HCT116 (cell line): ENCODE data around the gene SCYL2. TPM values are rescaled to one million over a fixed set of nuclear protein-coding genes. Genes with fewer than 3 reads are reported as not detected.
"Not testable (repeated sequence)": the region's sequence is repeated elsewhere in the genome, so short reads cannot be mapped to it uniquely, and the experiment has no call there.

Experiments
- ATAC-seq: fragments of 200-7000 bp; cut with Tn5 transposase; 2 replicates; pipeline ENCODE4 v1.9.1; 2020; ENCODE audit warnings: mild to moderate bottlenecking, moderate library complexity
- BruUV-seq: library from RNA; stranded (reverse); fragments of 400-500 nt; replicated peaks from 2 replicates; lab custom pipeline; 2021; lab: Mats Ljungman, UMichigan
- CTCF ChIA-PET: fragments of 300-600 bp; sonication (Branson Sonifier 250); formaldehyde crosslinking; loops from one replicate; lab custom pipeline; 2021; ENCODE audit warnings: antibody characterized with exemption; lab: Charles Lee
- POLR2A ChIA-PET: fragments of 300-600, 350-600 bp; sonication (Branson Sonifier 250); formaldehyde crosslinking; loops from one replicate; lab custom pipeline; 2021; ENCODE audit warnings: antibody characterized with exemption; lab: Charles Lee
- RAD21 ChIA-PET, 2 experiments: fragments of 300-600 bp; sonication (Branson Sonifier 250); formaldehyde crosslinking; loops; one replicate each; lab custom pipeline; 2023; ENCODE audit warnings: low total read pairs in 2 of 2; ENCODE audit not compliant: uncharacterized antibody in 2 of 2, unreplicated experiment in 2 of 2, low non-redundant PET in 1 of 2; lab: Charles Lee
- DNase-seq: peaks from one replicate; pipeline ENCODE4 v3.0.0-alpha.2; 2010; ENCODE audit warnings: low read depth, low spot score
- H2AFZ ChIP-seq: fragments of 200-600 bp; shearing (Covaris generic), sonication (generic); 2 replicates; pipeline ENCODE4 v1.6.1; 2017; ENCODE audit warnings: low read depth, mixed run types, mixed read lengths, antibody characterized with exemption, low read length; ENCODE audit not compliant: poor library complexity, severe bottlenecking
- H3K27ac ChIP-seq: 2 replicates; pipeline ENCODE4 v1.5.1; 2012; ENCODE audit warnings: low read depth, low read length
- H3K27me3 ChIP-seq: fragments of 200-600 bp; sonication (generic); 2 replicates; pipeline ENCODE4 v1.6.1; 2016; ENCODE audit warnings: mixed run types, low read length, mixed read lengths; ENCODE audit not compliant: insufficient read depth
- H3K36me3 ChIP-seq, 2 experiments: fragments of 200-500 bp in 1 of 2; fragments of 200-600 bp in 1 of 2; sonication (Bioruptor generic) in 1 of 2; sonication (generic) in 1 of 2; 2 replicates each; pipeline versions ENCODE4 v1.5.1 to v1.6.1; 2014 to 2016; ENCODE audit warnings: low read length in 2 of 2, inconsistent platforms in 1 of 2, mixed read lengths in 1 of 2, mixed run types in 1 of 2; ENCODE audit not compliant: insufficient read depth in 2 of 2, control insufficient read depth in 1 of 2
- H3K4me1 ChIP-seq, 2 experiments: fragments of 200-600 bp in 1 of 2; sonication (generic) in 1 of 2; 2 replicates each; pipeline versions ENCODE4 v1.5.1 to v1.6.1; 2012 to 2017; ENCODE audit warnings: low read length in 2 of 2, inconsistent platforms in 1 of 2, mild to moderate bottlenecking in 1 of 2, mixed read lengths in 1 of 2, mixed run types in 1 of 2, moderate library complexity in 1 of 2; ENCODE audit not compliant: insufficient read depth in 2 of 2, control insufficient read depth in 1 of 2
- H3K4me2 ChIP-seq: fragments of 200-600 bp; sonication (generic); 2 replicates; pipeline ENCODE4 v1.6.1; 2017; ENCODE audit warnings: mixed run types, low read length, mixed read lengths
- H3K4me3 ChIP-seq, 2 experiments: fragments of 200-600 bp in 1 of 2; sonication (generic) in 1 of 2; replicated peaks in 1 of 2; 2 replicates each; pipeline ENCODE4 v1.5.1; 2011 to 2016; ENCODE audit warnings: low read length in 2 of 2, control low read depth in 1 of 2, low read depth in 1 of 2, mild to moderate bottlenecking in 1 of 2, mixed read lengths in 1 of 2, mixed run types in 1 of 2
- H3K79me2 ChIP-seq: fragments of 200-600 bp; sonication (generic); 2 replicates; pipeline ENCODE4 v1.6.1; 2017; ENCODE audit warnings: mild to moderate bottlenecking, mixed run types, low read length, moderate library complexity, mixed read lengths; ENCODE audit not compliant: insufficient read depth
- H3K9ac ChIP-seq: fragments of 200-600 bp; sonication (generic); 2 replicates; pipeline ENCODE4 v1.6.1; 2016; ENCODE audit warnings: low read length, mixed read lengths
- H3K9me2 ChIP-seq: fragments of 200-600 bp; sonication (generic), shearing (Covaris generic); 2 replicates; pipeline ENCODE4 v1.6.1; 2017; ENCODE audit warnings: mixed run types, mild to moderate bottlenecking, moderate library complexity; ENCODE audit not compliant: insufficient read depth
- H3K9me3 ChIP-seq, 2 experiments: fragments of 200-500 bp in 1 of 2; fragments of 200-600 bp in 1 of 2; sonication (Bioruptor generic) in 1 of 2; sonication (generic) in 1 of 2; 2 replicates each; pipeline ENCODE4 v1.6.1; 2014 to 2017; ENCODE audit warnings: low read length in 2 of 2, mixed read lengths in 2 of 2, inconsistent platforms in 1 of 2, low read depth in 1 of 2, mild to moderate bottlenecking in 1 of 2, mixed run types in 1 of 2, moderate library complexity in 1 of 2; ENCODE audit not compliant: control insufficient read depth in 1 of 2, insufficient read depth in 1 of 2
- H4K20me1 ChIP-seq: fragments of 200-600 bp; sonication (generic), shearing (Covaris generic); 2 replicates; pipeline ENCODE4 v1.6.1; 2017; ENCODE audit warnings: mixed run types, mild to moderate bottlenecking, moderate library complexity; ENCODE audit not compliant: insufficient read depth
- CEBPB ChIP-seq: IDR thresholded peaks from 2 replicates; pipeline ENCODE4 v1.6.1; 2012; ENCODE audit warnings: low read depth
- EGR1 ChIP-seq: IDR thresholded peaks from 2 replicates; pipeline ENCODE4 v1.6.1; 2012; ENCODE audit warnings: low read depth
- ELF1 ChIP-seq: IDR thresholded peaks from 2 replicates; pipeline ENCODE4 v1.6.1; 2012; ENCODE audit warnings: low read depth, borderline replicate concordance
- EZH2 ChIP-seq: fragments of 200-600 bp; sonication (generic); IDR thresholded peaks from 2 replicates; pipeline ENCODE4 v1.6.1; 2017; ENCODE audit warnings: antibody characterized with exemption, mixed run types
- EZH2phosphoT487 ChIP-seq: fragments of 200-600 bp; IDR thresholded peaks from 2 replicates; pipeline ENCODE4 v1.6.1; 2018; ENCODE audit warnings: antibody characterized with exemption, borderline replicate concordance
- FOSL1 ChIP-seq: IDR thresholded peaks from 2 replicates; pipeline ENCODE4 v1.6.1; 2012; ENCODE audit warnings: low read depth
- JUND ChIP-seq: IDR thresholded peaks from 2 replicates; pipeline ENCODE4 v1.6.1; 2012
- RAD21 ChIP-seq: IDR thresholded peaks from 2 replicates; pipeline ENCODE4 v1.6.1; 2012; ENCODE audit warnings: low read depth, mild to moderate bottlenecking
- SP1 ChIP-seq: IDR thresholded peaks from 2 replicates; pipeline ENCODE4 v1.6.1; 2012; ENCODE audit warnings: low read depth
- TCF7L2 ChIP-seq: IDR thresholded peaks from 2 replicates; pipeline ENCODE4 v1.7.0; 2011; ENCODE audit warnings: borderline replicate concordance, inconsistent platforms; ENCODE audit not compliant: insufficient read depth, insufficient read length; ENCODE audit errors: extremely low read depth
- intact Hi-C: fragments of 100-400 bp; cut with micrococcal nuclease; formaldehyde crosslinking; loops from 2 replicates; pipeline ENCODE4 v1.10.0; 2022
- total RNA-seq: library from RNA; stranded (reverse); gene quantifications from one replicate; pipeline ENCODE4 v1.2.1, GENCODE V29; 2021; ENCODE audit not compliant: unreplicated experiment
- TF ChIP-seq, protein P1 (sequence below): IDR thresholded peaks from 2 replicates; pipeline ENCODE4 v1.6.1; 2011; ENCODE audit warnings: mild to moderate bottlenecking, low read length, moderate library complexity; ENCODE audit not compliant: insufficient replicate concordance; ENCODE audit errors: extremely low read depth
- TF ChIP-seq, protein P2 (sequence below): IDR thresholded peaks from 2 replicates; pipeline ENCODE4 v1.6.1; 2012

SCYL2 gene
- total RNA-seq, 1 experiment from 2014 or later = 31.7 TPM

DNA sequence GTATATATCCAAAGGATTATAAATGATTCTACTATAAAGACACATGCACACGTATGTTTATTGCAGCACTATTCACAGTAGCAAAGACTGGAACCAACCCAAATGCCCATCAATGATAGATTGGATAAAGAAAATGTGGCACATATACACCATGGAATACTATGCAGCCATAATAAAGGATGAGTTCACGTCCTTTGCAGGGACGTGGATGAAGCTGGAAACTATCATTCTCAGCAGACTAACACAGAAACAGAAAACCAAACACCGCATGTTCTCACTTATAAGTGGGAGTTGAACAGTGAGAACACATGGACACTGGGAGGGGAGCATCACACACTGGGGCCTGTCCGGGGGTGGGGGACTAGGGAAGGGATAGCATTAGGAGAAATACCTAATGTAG is 41.2 kb downstream of the SCYL2 start:
- POLR2A ChIA-PET, CTCF ChIA-PET, intact Hi-C loops: not testable (repeated sequence)

DNA sequence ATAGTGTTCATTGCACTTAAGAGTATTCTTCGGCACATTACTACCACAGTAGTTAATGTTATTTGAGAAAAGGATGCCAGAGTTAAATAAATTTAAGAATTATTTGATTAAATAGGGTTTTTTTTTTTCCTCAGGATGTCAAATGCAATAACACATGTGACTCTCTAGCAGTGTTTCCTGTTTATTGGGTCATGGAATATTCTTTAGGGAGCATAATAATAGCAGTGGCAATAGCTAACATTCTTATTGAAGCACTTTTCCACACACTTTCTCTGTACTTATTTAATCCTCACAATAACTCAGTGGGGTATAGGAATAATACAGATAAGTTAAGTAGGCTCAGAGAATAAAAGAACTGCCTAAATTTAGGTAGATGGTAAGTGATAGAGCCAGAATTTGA is 44.3 kb downstream of the SCYL2 start:
- TF ChIP-seq, protein P1, sequence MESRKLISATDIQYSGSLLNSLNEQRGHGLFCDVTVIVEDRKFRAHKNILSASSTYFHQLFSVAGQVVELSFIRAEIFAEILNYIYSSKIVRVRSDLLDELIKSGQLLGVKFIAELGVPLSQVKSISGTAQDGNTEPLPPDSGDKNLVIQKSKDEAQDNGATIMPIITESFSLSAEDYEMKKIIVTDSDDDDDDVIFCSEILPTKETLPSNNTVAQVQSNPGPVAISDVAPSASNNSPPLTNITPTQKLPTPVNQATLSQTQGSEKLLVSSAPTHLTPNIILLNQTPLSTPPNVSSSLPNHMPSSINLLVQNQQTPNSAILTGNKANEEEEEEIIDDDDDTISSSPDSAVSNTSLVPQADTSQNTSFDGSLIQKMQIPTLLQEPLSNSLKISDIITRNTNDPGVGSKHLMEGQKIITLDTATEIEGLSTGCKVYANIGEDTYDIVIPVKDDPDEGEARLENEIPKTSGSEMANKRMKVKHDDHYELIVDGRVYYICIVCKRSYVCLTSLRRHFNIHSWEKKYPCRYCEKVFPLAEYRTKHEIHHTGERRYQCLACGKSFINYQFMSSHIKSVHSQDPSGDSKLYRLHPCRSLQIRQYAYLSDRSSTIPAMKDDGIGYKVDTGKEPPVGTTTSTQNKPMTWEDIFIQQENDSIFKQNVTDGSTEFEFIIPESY = no peak
- no peak for TF ChIP-seq TCF7L2
- TF ChIP-seq, protein P2, sequence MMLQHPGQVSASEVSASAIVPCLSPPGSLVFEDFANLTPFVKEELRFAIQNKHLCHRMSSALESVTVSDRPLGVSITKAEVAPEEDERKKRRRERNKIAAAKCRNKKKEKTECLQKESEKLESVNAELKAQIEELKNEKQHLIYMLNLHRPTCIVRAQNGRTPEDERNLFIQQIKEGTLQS = no peak
- TF ChIP-seq EZH2 = no peak
- TF ChIP-seq JUND = no peak
- TF ChIP-seq CEBPB = no peak
- no peak for TF ChIP-seq RAD21
- TF ChIP-seq SP1 = no peak
- TF ChIP-seq FOSL1 = no peak
- TF ChIP-seq ELF1 = no peak
- TF ChIP-seq EZH2phosphoT487 = no peak
- TF ChIP-seq EGR1 = no peak
- ChIA-PET POLR2A (no interaction called here), CTCF (no interaction called here), RAD21 (no interaction called here)
- no TSS peak for BruUV-seq
- Histone ChIP-seq H3K9me2 (no peaks in the 10 kb centered on the region), H3K9ac (no peak overlapping the region), H3K27ac (no peak overlapping the region), H3K9me3 (no peaks in the 10 kb centered on the region), H3K4me3 (no peak overlapping the region), H3K4me2 (no peak overlapping the region), H3K27me3 (no peaks in the 10 kb centered on the region), H3K4me1 (no peaks in the 10 kb centered on the region), H2AFZ (no peak overlapping the region), H4K20me1 (no peaks in the 10 kb centered on the region), H3K79me2 (no peaks in the 10 kb centered on the region), H3K36me3 (peaks cover 4 to 6% of the 10 kb centered on the region in 2 experiments; a peak in 2 of 4 replicates)
- ATAC-seq = no peak
- intact Hi-C loops = no loop called here
- DNase-seq = no peak

More for the DNA sequence above, 41.2 kb downstream of the SCYL2 start:
- H3K9me3 ChIP-seq, RAD21 ChIA-PET, H3K27ac ChIP-seq, H4K20me1 ChIP-seq, H2AFZ ChIP-seq, H3K4me3 ChIP-seq, H3K4me1 ChIP-seq, H3K36me3 ChIP-seq, H3K27me3 ChIP-seq, H3K79me2 ChIP-seq, ATAC-seq, H3K9me2 ChIP-seq, H3K9ac ChIP-seq, DNase-seq, H3K4me2 ChIP-seq, BruUV-seq: not testable (repeated sequence)
